GM21360 (cell line): ENCODE measurements around the gene GSAP.

Experiments used
- ATAC-seq: cut with Tn5 transposase; IDR thresholded peaks from one replicate; pipeline ENCODE4 v1.9.1; 2021; ENCODE audit warnings: mild to moderate bottlenecking, moderate library complexity; ENCODE audit not compliant: unreplicated experiment

GSAP gene

DNA sequence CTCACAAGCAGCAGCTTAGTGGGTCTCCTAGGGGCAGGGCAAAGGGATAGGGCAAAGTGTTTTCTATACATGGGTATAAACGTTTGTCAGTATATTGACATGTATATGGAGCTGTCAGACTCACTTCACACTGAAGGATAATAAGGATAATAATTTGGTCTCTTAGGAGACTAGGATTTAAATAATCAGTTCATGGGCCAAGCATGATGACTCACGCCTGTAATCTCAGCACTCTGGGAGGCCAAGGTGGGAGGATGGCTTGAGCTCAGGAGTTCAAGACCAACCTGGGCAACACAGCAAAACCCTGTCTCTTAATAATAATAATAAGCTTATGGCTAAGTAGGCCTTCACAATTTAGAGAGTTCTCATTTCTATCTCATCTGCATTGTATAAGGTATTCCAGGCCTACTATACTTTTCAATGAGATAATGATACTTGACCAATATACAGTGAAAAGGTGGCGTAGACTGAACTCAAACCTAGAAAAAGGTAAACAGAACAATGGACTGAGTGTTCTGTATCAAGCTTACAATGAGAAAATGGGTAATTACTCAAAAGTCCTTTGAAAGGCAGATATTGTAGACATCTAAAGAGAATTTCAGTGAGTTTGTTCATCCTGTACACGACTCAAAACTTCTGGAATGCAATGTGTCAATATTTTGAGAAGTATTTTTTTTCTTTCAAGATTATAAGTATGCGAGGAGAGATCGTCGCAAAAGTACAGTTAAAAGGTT lies 7.0 kb downstream of the GSAP start:
- no peak for ATAC-seq

- no peak for ATAC-seq
Measured at GRCh38 chr7:77407906-77408305, 8.2 kb downstream of the GSAP start.

DNA sequence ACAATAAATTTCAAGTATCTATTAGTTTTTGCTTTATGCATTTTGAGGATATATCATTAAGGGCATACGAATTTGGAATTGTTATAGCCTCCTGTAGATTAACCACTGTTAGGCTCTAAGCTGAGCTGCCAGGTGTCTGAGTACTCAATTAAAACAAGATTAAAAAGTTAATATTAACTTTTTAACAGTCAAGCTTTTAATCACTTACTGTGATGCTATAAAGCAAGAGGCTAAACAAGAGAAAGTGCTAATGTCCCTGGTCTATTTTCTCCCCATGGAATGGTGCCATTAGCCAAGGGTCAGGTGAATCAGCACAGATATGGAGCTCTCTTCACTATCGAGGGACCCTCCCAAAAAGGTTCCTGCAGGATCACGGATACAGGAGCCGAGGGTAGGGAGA lies 9.7 kb downstream of the GSAP start:
- ATAC-seq = no peak

DNA sequence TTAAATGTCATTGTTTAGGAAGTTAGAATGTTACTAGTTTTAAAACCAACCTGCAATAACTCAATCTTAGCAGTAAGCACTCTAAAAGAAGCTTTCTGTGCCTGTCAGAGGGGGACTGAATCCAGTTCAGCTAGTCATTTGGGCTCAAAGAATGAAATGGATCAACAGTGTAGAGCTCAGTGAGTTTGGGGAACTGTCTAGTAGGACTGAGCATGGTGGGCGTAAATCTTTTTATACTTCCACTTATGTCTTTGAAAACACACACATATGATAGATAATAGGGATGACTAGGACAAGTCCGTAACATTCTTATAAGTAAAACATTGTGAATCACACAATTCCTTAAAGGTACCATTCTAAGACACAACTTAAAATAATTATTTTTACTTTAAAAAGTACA lies 11.5 kb downstream of the GSAP start:
- ATAC-seq = no peak

GRCh38 chr7:77403957-77404356 lies 12.2 kb downstream of the GSAP start:
- ATAC-seq = no peak

GRCh38 chr7:77402818-77403217 lies 13.3 kb downstream of the GSAP start:
- ATAC-seq = no peak

DNA sequence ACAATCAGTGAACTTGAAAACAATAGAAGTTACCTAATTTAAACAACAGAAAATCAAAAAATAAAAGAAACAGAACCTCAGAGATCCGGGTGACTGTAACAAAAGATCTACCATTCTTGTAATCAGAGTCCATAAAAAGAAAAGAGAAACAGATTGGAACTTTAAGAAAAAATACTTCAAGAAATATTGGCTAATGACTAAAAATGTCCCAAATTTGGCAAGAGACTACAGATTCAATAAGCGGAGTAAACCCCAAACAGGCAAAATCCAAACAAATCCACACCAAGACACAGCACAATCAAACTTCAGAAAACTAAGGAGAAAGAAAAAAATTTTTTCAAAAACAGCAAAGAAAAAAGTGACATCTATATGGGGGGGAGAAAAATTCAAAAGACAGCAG lies 15.1 kb downstream of the GSAP start:
- ATAC-seq = no peak

DNA sequence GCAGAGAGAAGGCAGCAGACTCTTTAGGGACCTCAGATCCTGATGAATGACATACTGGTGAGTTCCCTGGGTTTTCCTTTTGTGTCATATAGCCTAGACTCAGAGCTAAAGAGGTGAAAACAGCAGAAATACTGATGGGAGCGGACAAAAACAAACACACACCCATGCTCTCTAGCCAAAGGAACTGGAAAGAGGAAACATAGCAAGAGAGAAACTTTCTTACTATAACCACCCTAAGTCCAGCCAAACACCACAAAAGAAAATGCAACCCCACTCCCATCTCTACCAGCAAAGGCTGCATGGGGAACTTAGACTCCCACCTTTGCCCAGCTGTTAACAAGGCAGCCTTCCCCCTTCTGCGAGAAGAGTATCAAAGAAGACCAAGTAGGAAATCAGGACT lies 16.3 kb downstream of the GSAP start:
- no peak for ATAC-seq

GRCh38 chr7:77396894-77397547 lies 19.1 kb downstream of the GSAP start:
- no peak for ATAC-seq

- no peak for ATAC-seq
Measured at GRCh38 chr7:77395626-77396025, 20.5 kb downstream of the GSAP start.

DNA sequence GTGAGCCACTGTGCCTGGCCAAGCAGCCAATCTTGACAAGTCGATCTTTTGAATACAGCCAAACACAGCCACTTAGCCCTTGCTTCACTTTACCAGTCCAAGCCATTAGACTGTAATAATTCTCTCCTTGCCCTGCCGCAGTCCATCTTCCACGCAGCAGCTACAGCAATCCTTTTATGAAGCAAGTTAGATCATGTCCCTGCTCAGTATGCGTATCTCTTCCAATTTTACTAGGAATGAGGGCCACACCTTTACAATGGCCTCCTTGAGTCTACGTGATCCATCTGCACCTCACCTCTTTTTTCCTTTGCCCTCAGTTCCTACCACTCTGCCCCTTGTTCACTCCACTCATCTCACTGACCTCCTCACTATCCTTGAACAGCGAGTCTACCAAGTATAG lies 22.2 kb downstream of the GSAP start:
- no peak for ATAC-seq

DNA sequence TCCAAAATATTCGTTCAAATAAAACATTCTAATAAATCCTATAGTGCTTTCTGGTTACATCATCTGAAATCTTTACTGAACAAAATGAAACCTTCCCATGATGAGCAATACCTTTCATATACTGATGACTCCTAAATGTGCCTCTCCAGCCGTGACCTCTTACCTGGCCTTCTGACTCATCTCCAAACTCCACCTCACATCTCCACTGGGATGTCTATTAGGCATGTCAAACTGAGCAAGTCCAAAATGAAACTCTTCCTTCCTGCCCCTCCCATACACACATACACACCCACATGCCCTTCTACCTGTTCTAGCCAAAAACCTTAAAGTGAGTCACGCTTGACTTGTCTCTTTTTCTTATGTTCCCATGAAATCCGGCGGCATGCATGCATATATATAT lies 22.9 kb downstream of the GSAP start:
- peak; percentile 95 for ATAC-seq

DNA sequence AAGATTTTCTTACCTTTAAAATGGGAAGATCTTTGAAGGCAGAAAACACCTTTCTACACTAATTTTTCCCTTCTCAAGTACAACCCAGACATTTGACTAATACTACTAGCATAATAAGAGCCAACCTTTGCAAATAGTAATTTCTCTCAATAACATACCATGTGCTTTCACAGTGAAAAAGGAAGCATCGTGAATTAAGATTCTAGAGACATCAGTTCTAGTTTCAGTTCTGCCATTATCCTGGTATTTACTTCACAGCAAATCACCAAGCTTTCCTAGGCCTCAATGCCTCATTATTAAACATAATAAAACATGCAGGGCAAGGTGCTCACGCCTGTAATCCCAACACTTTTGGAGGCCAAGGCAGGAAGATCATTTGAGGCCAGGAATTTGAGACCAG lies 24.9 kb downstream of the GSAP start:
- ATAC-seq = peak; percentile 43

GRCh38 chr7:77388055-77388641 lies 28.0 kb downstream of the GSAP start:
- no peak for ATAC-seq

GRCh38 chr7:77386165-77386822 lies 29.9 kb downstream of the GSAP start:
- no peak for ATAC-seq

DNA sequence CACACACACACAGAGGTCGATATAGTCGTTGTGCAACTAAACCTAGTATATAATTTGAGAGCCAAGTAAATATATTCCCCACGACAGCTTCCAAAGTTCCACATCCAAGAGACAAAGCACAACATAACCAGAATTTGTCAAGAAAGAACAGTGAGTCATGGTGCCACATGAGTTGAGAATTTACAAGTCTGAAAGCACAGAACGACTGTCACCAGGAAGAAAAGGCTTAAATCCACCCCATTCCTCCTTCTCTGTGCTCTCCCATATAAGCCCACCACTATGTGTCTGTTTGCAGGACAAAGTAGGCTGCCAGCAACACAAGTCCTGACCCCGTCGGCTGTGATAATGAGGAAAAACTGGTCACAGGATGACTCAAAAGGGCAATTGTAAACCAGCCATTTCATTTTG lies 32.8 kb downstream of the GSAP start:
- no peak for ATAC-seq

- no peak for ATAC-seq
Measured at GRCh38 chr7:77382532-77382931, 33.6 kb downstream of the GSAP start.

GRCh38 chr7:77378584-77378983 lies 37.6 kb downstream of the GSAP start:
- ATAC-seq = no peak

- no peak for ATAC-seq
Measured at GRCh38 chr7:77370606-77371005, 45.5 kb downstream of the GSAP start.

DNA sequence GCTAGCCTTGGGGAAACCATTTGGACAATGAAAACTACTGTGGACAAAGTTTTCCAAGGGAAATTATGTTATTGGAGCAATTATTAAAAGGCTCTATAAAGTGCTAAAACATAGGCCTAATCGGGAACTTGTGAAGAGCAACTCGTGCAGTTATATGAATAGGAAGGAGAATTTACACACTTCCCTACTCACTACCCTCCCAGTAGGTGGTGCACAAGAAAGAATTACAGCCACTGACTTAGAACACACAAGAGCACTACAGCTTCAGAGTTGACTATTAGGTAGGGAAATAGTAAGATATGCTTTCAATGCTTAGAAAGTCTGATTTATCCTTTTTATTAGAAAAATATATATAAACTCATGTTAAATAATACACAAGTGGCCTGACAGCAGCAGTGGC lies 47.2 kb downstream of the GSAP start:
- no peak for ATAC-seq

DNA sequence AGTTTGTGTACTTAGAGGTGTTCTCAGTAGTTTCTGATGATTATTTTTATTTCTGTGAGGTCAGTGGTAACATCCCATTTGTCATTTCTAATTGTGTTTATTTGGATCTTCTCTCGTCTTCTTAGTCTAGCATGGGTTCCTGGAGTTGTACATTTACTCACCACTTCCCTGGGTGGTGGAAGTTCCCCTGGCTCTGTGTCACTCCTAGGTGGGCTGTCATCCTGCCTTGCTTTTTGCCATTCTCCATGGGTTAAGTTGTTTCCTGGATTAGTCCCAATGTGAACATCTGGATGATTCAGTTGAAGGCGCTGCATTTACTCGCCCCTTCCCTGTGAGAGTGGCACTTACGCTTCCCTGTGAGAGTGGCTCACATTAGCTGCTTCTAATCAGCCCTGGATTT lies 48.2 kb downstream of the GSAP start:
- no peak for ATAC-seq

- no peak for ATAC-seq
Measured at GRCh38 chr7:77362905-77363304, 53.2 kb downstream of the GSAP start.
